Measurements from ENCODE around the gene FRRS1L. TPM values are rescaled to one million over a fixed set of nuclear protein-coding genes. Genes with fewer than 3 reads are reported as not detected.
A peak's percentile ranks its signal among the peaks of the same experiment; 100 is the strongest.
"Not testable (repeated sequence)": the region's sequence is repeated elsewhere in the genome, so short reads cannot be mapped to it uniquely, and the experiment has no call there.

The FRRS1L gene
- total RNA-seq, 1 donor from 2014 or later = 12.8 TPM

- intact Hi-C loops (cut with DNase I) = no loop called here
- DNase-seq (ENCODE audit: low spot score) (no peak), ATAC-seq (no peak)
Observed at GRCh38 chr9:109141375-109141774, 25.7 kb downstream of the FRRS1L start.

GRCh38 chr9:109139851-109140250, 27.2 kb downstream of the FRRS1L start:
- DNase-seq (ENCODE audit: low spot score) = no peak
- intact Hi-C loops (cut with DNase I) = no loop called here
- ATAC-seq = no peak

GRCh38 chr9:109138421-109138820, 28.6 kb downstream of the FRRS1L start:
- DNase-seq (ENCODE audit: low spot score) = no peak
- ATAC-seq = no peak
- intact Hi-C loops (cut with DNase I) = no loop called here

GRCh38 chr9:109134167-109134578, 32.9 kb downstream of the FRRS1L start:
- intact Hi-C loops (cut with DNase I) = no loop called here
- DNase-seq (ENCODE audit: low spot score) (no peak), ATAC-seq (no peak)

GRCh38 chr9:109133533-109133932, 33.5 kb downstream of the FRRS1L start:
- intact Hi-C loops (cut with DNase I) = no loop called here
- DNase-seq (ENCODE audit: low spot score) = no peak
- ATAC-seq = no peak

GRCh38 chr9:109132567-109133021, 34.5 kb downstream of the FRRS1L start:
- intact Hi-C loops (cut with DNase I) = no loop called here
- DNase-seq (ENCODE audit: low spot score) = no peak
- ATAC-seq = no peak

GRCh38 chr9:109129470-109130197, 37.4 kb downstream of the FRRS1L start:
- ATAC-seq = no peak
- intact Hi-C loops (cut with DNase I) = no loop called here
- no peak for DNase-seq (ENCODE audit: low spot score)

- DNase-seq (ENCODE audit: low spot score); ATAC-seq; intact Hi-C loops (cut with DNase I): not testable (repeated sequence)
Observed at GRCh38 chr9:109126671-109127070, 40.4 kb downstream of the FRRS1L start.

GRCh38 chr9:109124121-109124520, 42.9 kb downstream of the FRRS1L start:
- ATAC-seq = no peak
- DNase-seq (ENCODE audit: low spot score) = no peak
- intact Hi-C loops (cut with DNase I) = no loop called here

- ATAC-seq = no peak
- intact Hi-C loops (cut with DNase I) = no loop called here
- no peak for DNase-seq (ENCODE audit: low spot score)
Observed at GRCh38 chr9:109122726-109123621, 44.1 kb downstream of the FRRS1L start.

- intact Hi-C loops (cut with DNase I) = no loop called here
- ATAC-seq = no peak
Observed at GRCh38 chr9:109121232-109121796, 45.7 kb downstream of the FRRS1L start.

GRCh38 chr9:109120204-109120789, 46.8 kb downstream of the FRRS1L start:
- DNase-seq (ENCODE audit: low spot score) = no peak
- intact Hi-C loops (cut with DNase I) = no loop called here
- ATAC-seq = no peak

More at GRCh38 chr9:109121232-109121796, 45.7 kb downstream of the FRRS1L start:
- DNase-seq (ENCODE audit: low spot score) = no peak

- ATAC-seq (peak; percentile 99), DNase-seq (ENCODE audit: low spot score) (peak; percentile 97)
- intact Hi-C loops (cut with DNase I) = no loop called here
Observed at GRCh38 chr9:109119439-109120203, 47.4 kb downstream of the FRRS1L start, which contains the start of gene TMEM245. Gene TMEM245 (minus strand): TSS chr9:109119947. CDS start chr9:109119913, 34 bp downstream.

- DNase-seq (ENCODE audit: low spot score) (peak; percentile 67), ATAC-seq (no peak)
- intact Hi-C loops (cut with DNase I) = no loop called here
Observed at GRCh38 chr9:109118808-109119438, 48.1 kb downstream of the FRRS1L start.

- intact Hi-C loops (cut with DNase I) = no loop called here
- ATAC-seq = no peak
Observed at GRCh38 chr9:109117856-109118807, 48.9 kb downstream of the FRRS1L start.

GRCh38 chr9:109115931-109116526, 51.0 kb downstream of the FRRS1L start:
- no peak for DNase-seq (ENCODE audit: low spot score)
- intact Hi-C loops (cut with DNase I) = no loop called here
- no peak for ATAC-seq

More at GRCh38 chr9:109117856-109118807, 48.9 kb downstream of the FRRS1L start:
- no peak for DNase-seq (ENCODE audit: low spot score)

GRCh38 chr9:109114670-109115069, 52.4 kb downstream of the FRRS1L start:
- DNase-seq (ENCODE audit: low spot score) (no peak), ATAC-seq (no peak)
- intact Hi-C loops (cut with DNase I) = no loop called here
